HEK293 (cell line): ENCODE results near the gene ZNF81.
"Not testable (repeated sequence)": the region's sequence is repeated elsewhere in the genome, so short reads cannot be mapped to it uniquely, and the experiment has no call there.

ENCODE experiments used
- CTCF ChIA-PET: fragments of 350-600 bp; formaldehyde crosslinking; extraction: SDS; loops from one replicate; lab custom pipeline; 2021; ENCODE audit warnings: antibody characterized with exemption; lab: Yijun Ruan, JAX
- POLR2A ChIA-PET: fragments of 300-600 bp; formaldehyde crosslinking; extraction: SDS; loops from one replicate; lab custom pipeline; 2020; ENCODE audit warnings: antibody characterized with exemption, inconsistent platforms; lab: Yijun Ruan, JAX
- H3K27ac ChIP-seq: fragments of 200-500 bp; sonication (Bioruptor generic); 2 replicates; pipeline ENCODE4 v1.5.1; 2014; ENCODE audit warnings: low read depth, low read length, control low read depth, inconsistent platforms; ENCODE audit errors: extremely low read depth
- H3K36me3 ChIP-seq, 2 experiments: fragments of 200-500 bp in 1 of 2; sonication (Bioruptor generic) in 1 of 2; 1 replicate in 1 of 2; 2 replicates in 1 of 2; pipeline ENCODE4 v1.5.1; 2014 to 2017; ENCODE audit warnings: inconsistent platforms in 2 of 2, low read length in 2 of 2; ENCODE audit not compliant: control insufficient read depth in 2 of 2, insufficient read depth in 1 of 2
- H3K4me1 ChIP-seq: fragments of 200-500 bp; sonication (Bioruptor generic); 2 replicates; pipeline ENCODE4 v1.5.1; 2014; ENCODE audit warnings: mild to moderate bottlenecking, low read length, inconsistent platforms; ENCODE audit not compliant: control insufficient read depth, insufficient read depth
- H3K4me3 ChIP-seq: 2 replicates; pipeline ENCODE4 v1.5.1; 2011; ENCODE audit warnings: low read depth, mild to moderate bottlenecking, control low read depth, low read length, moderate library complexity
- H3K9me3 ChIP-seq: fragments of 200-500 bp; sonication (Bioruptor generic); 2 replicates; pipeline ENCODE4 v1.5.1; 2014; ENCODE audit warnings: low read depth, low read length, inconsistent platforms; ENCODE audit not compliant: control insufficient read depth, insufficient read depth
- KLF10 ChIP-seq: fragments of 450-650 bp; IDR thresholded peaks from 2 replicates; pipeline ENCODE4 v1.5.1; 2018; ENCODE audit warnings: missing biosample characterization, mild to moderate bottlenecking, missing genetic modification characterization
- KLF7 ChIP-seq: fragments of 450-650 bp; formaldehyde crosslinking; IDR thresholded peaks from 2 replicates; pipeline ENCODE4 v1.5.1; 2016; ENCODE audit warnings: missing biosample characterization, missing genetic modification characterization, borderline replicate concordance
- TCF7L2 ChIP-seq: IDR thresholded peaks from 2 replicates; pipeline ENCODE4 v1.6.1; 2011; ENCODE audit warnings: low read depth, mild to moderate bottlenecking, inconsistent platforms, low read length, moderate library complexity, borderline replicate concordance
- YY2 ChIP-seq: fragments of 450-650 bp; formaldehyde crosslinking; IDR thresholded peaks from 2 replicates; pipeline ENCODE4 v1.5.1; 2016; ENCODE audit warnings: missing biosample characterization, missing genetic modification characterization
- ZBTB49 ChIP-seq: fragments of 450-650 bp; formaldehyde crosslinking; IDR thresholded peaks from 2 replicates; pipeline ENCODE4 v1.5.1; 2016; ENCODE audit warnings: missing biosample characterization, missing genetic modification characterization, low read depth
- ZBTB8A ChIP-seq: fragments of 450-650 bp; formaldehyde crosslinking; IDR thresholded peaks from 2 replicates; pipeline ENCODE4 v1.5.1; 2016; ENCODE audit warnings: missing biosample characterization, missing genetic modification characterization
- ZNF112 ChIP-seq: fragments of 450-650 bp; formaldehyde crosslinking; IDR thresholded peaks from 2 replicates; pipeline ENCODE4 v1.5.0; 2017; ENCODE audit warnings: missing biosample characterization, missing genetic modification characterization
- ZNF19 ChIP-seq: fragments of 450-650 bp; formaldehyde crosslinking; IDR thresholded peaks from 2 replicates; pipeline ENCODE4; 2016; ENCODE audit warnings: missing biosample characterization, missing genetic modification characterization, low read depth
- ZNF23 ChIP-seq: fragments of 450-650 bp; formaldehyde crosslinking; IDR thresholded peaks from 2 replicates; pipeline ENCODE4 v1.5.1; 2016; ENCODE audit warnings: missing biosample characterization, missing genetic modification characterization, borderline replicate concordance
- ZNF302 ChIP-seq: fragments of 450-650 bp; formaldehyde crosslinking; IDR thresholded peaks from 2 replicates; pipeline ENCODE4 v1.5.1; 2016; ENCODE audit warnings: missing biosample characterization, missing genetic modification characterization, low read depth
- ZNF449 ChIP-seq: fragments of 450-650 bp; formaldehyde crosslinking; IDR thresholded peaks from 2 replicates; pipeline ENCODE4 v1.5.1; 2017; ENCODE audit warnings: missing biosample characterization, mild to moderate bottlenecking, missing genetic modification characterization, moderate library complexity
- ZNF48 ChIP-seq: fragments of 450-650 bp; formaldehyde crosslinking; IDR thresholded peaks from 2 replicates; pipeline ENCODE4 v1.5.1; 2016; ENCODE audit warnings: missing biosample characterization, missing genetic modification characterization
- ZNF555 ChIP-seq: fragments of 450-650 bp; formaldehyde crosslinking; conservative IDR thresholded peaks from 2 replicates; pipeline ENCODE4 v1.5.1; 2017; ENCODE audit warnings: missing biosample characterization, mild to moderate bottlenecking, missing genetic modification characterization, inconsistent platforms
- ZNF580 ChIP-seq: fragments of 450-650 bp; formaldehyde crosslinking; IDR thresholded peaks from 2 replicates; pipeline ENCODE4 v1.5.1; 2016; ENCODE audit warnings: missing biosample characterization, missing genetic modification characterization
- TF ChIP-seq, protein P1 (sequence below): fragments of 450-650 bp; formaldehyde crosslinking; IDR thresholded peaks from 2 replicates; pipeline ENCODE4 v1.5.1; 2017; ENCODE audit warnings: missing biosample characterization, missing genetic modification characterization

Gene ZNF81

DNA sequence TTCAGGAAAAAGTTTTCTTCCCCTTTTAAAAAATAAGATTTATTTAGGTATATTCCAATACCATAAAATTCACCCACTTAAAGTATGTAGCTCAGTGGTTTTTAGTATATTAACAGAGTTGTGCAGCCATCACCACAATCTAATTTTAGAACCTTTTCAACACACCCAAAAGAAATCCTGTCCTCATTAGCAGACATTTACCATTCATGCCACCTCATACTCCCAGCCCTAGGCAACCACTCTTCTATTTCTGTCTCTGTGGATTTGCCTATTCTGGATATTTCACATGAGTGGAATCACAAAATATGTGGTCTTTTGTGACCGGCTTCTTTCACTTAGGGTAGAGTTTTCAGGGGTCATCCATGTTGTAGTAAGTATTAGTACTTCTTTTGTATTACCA is 7.4 kb downstream of the ZNF81 start:
- CTCF ChIA-PET, result interaction anchor here (0.7 to 1.4 kb wide), 2 partner anchors 10 to 13 kb away, joined by 4 to 5 read pairs; no protein-coding TSS in a partner anchor
- Histone ChIP-seq H3K36me3 (peaks cover 6 to 22% of the 10 kb centered on the region in 2 experiments), H3K4me1 (no peaks in the 10 kb centered on the region), H3K27ac (no peak overlapping the region), H3K9me3 (no peaks in the 10 kb centered on the region), H3K4me3 (no peak overlapping the region)
- POLR2A ChIA-PET, result no interaction called here
- TF ChIP-seq ZNF555 (tag by site-specific recombination), result no peak
- TF ChIP-seq YY2 (tag by site-specific recombination), result no peak
- no peak for TF ChIP-seq ZNF302 (tag by site-specific recombination)
- no peak for TF ChIP-seq ZNF19 (tag by site-specific recombination)
- no peak for TF ChIP-seq KLF10 (tag by site-specific recombination)
- TF ChIP-seq ZNF580, result no peak
- no peak for TF ChIP-seq ZNF449
- TF ChIP-seq ZBTB8A (tag by site-specific recombination), result no peak
- no peak for TF ChIP-seq ZBTB49 (tag by site-specific recombination)
- no peak for TF ChIP-seq ZNF48 (tag by site-specific recombination)
- TF ChIP-seq KLF7 (tag by site-specific recombination), result no peak
- TF ChIP-seq TCF7L2, result no peak

DNA sequence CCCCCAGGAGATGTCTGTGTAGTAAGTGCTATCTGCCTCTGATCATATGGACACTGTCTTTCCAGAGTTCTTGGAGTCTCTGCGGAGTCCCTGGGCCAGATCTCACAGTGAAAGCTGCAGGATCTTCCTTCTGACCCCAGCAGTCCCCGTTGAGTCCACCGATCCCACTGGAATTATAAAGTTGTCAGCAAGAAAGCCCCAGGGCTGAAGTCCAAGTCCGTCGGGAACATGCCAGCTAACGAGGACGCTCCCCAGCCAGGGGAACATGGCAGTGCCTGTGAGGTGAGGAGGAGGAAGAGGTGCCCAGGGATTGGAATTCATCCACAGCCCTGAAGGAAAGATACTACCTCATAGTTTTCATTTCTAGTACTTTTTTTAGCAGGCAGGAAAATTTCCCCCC is 9.3 kb downstream of the ZNF81 start:
- TF ChIP-seq TCF7L2, result no peak
- TF ChIP-seq, protein P1, sequence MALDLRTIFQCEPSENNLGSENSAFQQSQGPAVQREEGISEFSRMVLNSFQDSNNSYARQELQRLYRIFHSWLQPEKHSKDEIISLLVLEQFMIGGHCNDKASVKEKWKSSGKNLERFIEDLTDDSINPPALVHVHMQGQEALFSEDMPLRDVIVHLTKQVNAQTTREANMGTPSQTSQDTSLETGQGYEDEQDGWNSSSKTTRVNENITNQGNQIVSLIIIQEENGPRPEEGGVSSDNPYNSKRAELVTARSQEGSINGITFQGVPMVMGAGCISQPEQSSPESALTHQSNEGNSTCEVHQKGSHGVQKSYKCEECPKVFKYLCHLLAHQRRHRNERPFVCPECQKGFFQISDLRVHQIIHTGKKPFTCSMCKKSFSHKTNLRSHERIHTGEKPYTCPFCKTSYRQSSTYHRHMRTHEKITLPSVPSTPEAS (tag by site-specific recombination), result no peak
- TF ChIP-seq ZNF23 (tag by site-specific recombination), result no peak
- Histone ChIP-seq H3K4me1 (no peaks in the 10 kb centered on the region), H3K9me3 (no peaks in the 10 kb centered on the region), H3K4me3 (no peak overlapping the region), H3K27ac (no peak overlapping the region), H3K36me3 (peaks cover 6 to 29% of the 10 kb centered on the region in 2 experiments)
- POLR2A ChIA-PET, result no interaction called here
- CTCF ChIA-PET, result interaction anchor here (0.6 to 1.1 kb wide), 3 partner anchors 8 to 106 kb away, joined by 3 read pairs; no protein-coding TSS in a partner anchor

DNA sequence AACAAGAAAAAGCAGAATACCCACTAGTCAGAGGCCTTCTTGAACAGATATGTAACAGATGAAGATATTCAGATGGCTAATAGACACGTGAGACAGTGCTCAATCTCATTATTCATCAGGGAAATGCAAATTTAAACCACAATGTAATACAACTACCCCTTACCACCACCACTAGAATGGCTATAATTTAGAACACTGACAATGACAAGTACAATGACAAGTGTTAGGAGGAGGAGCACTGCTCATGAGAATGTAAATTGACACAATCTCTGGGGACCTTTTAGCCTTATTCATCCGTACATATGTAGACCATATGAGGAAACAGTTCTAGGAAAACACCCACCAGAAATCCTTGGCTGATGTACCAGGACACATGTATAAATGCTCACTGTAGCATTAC is 13.1 kb downstream of the ZNF81 start:
- ChIA-PET CTCF (no interaction called here), POLR2A (no interaction called here)
- Histone ChIP-seq H3K9me3 (no peaks in the 10 kb centered on the region), H3K4me1 (no peaks in the 10 kb centered on the region), H3K36me3 (peaks cover 6 to 38% of the 10 kb centered on the region in 2 experiments), H3K27ac (no peak overlapping the region), H3K4me3 (no peak overlapping the region)
- TF ChIP-seq ZNF112 (no peak), ZNF580 (no peak)

- CTCF ChIA-PET, H3K4me3 ChIP-seq, POLR2A ChIA-PET, H3K9me3 ChIP-seq, H3K27ac ChIP-seq, H3K4me1 ChIP-seq: not testable (repeated sequence)
- peaks cover 6 to 38% of the 10 kb centered on the region in 2 experiments for H3K36me3 ChIP-seq
Measured at GRCh38 chrX:47850389-47850788, 13.7 kb downstream of the ZNF81 start.
